ENCODE measurements around the gene NCCRP1.

NCCRP1 gene

DNA sequence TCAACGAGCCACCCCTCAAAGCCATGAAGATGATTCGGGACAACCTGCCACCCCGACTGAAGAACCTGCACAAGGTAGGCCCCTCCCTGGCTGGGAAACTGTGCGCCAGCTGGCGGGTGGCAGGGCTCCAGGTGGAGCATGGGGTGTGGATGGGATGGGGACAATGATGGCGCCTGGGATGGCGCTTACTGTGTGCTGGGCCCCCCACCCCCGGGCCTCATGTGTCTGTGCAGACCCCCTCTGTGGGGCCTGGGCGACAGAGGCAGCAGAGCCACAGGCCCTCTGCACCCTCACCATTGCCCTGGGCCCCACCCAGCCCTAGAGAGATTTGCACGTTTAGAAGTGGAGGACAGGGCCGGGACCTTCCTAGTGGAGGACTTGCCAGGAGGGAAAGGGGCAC lies 19.0 kb upstream of the NCCRP1 start:
- TF ChIP-seq TAF1 (IDR thresholded peaks at IDR 0.05; ENCODE audit: low read depth) (no peak), ZBTB7A (IDR thresholded peaks at IDR 0.05; ENCODE audit: low read depth) (no peak), FOXM1 (IDR thresholded peaks at IDR 0.05; ENCODE audit: borderline replicate concordance, low read depth) (no peak), EGR1 (IDR thresholded peaks at IDR 0.05) (no peak), TCF12 (IDR thresholded peaks at IDR 0.05; ENCODE audit: low read depth) (no peak), YY1 (IDR thresholded peaks at IDR 0.05; ENCODE audit: low read depth) (no peak), EP300 (IDR thresholded peaks at IDR 0.05; ENCODE audit: borderline replicate concordance) (no peak), CEBPB (IDR thresholded peaks at IDR 0.05) (no peak), TEAD4 (IDR thresholded peaks at IDR 0.05) (no peak), NFIC (IDR thresholded peaks at IDR 0.05) (no peak)

DNA sequence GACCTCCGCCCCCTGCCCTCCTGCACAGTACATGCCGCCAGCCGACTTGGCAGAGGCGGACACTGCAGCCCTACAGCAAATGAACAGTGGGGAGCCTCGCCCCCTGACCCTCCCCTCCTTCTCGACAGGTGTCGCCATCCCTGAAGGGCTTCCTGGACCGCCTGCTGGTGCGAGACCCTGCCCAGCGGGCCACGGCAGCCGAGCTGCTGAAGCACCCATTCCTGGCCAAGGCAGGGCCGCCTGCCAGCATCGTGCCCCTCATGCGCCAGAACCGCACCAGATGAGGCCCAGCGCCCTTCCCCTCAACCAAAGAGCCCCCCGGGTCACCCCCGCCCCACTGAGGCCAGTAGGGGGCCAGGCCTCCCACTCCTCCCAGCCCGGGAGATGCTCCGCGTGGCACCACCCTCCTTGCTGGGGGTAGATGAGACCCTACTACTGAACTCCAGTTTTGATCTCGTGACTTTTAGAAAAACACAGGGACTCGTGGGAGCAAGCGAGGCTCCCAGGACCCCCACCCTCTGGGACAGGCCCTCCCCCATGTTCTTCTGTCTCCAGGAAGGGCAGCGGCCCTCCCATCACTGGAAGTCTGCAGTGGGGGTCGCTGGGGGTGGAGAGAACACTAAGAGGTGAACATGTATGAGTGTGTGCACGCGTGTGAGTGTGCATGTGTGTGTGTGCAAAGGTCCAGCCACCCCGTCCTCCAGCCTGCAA lies 18.3 kb upstream of the NCCRP1 start:
- no peak for TF ChIP-seq RAD21 (IDR thresholded peaks at IDR 0.05; ENCODE audit: low read depth)
- TF ChIP-seq ZBTB7A (IDR thresholded peaks at IDR 0.05; ENCODE audit: low read depth): no peak
- TF ChIP-seq, protein P1, sequence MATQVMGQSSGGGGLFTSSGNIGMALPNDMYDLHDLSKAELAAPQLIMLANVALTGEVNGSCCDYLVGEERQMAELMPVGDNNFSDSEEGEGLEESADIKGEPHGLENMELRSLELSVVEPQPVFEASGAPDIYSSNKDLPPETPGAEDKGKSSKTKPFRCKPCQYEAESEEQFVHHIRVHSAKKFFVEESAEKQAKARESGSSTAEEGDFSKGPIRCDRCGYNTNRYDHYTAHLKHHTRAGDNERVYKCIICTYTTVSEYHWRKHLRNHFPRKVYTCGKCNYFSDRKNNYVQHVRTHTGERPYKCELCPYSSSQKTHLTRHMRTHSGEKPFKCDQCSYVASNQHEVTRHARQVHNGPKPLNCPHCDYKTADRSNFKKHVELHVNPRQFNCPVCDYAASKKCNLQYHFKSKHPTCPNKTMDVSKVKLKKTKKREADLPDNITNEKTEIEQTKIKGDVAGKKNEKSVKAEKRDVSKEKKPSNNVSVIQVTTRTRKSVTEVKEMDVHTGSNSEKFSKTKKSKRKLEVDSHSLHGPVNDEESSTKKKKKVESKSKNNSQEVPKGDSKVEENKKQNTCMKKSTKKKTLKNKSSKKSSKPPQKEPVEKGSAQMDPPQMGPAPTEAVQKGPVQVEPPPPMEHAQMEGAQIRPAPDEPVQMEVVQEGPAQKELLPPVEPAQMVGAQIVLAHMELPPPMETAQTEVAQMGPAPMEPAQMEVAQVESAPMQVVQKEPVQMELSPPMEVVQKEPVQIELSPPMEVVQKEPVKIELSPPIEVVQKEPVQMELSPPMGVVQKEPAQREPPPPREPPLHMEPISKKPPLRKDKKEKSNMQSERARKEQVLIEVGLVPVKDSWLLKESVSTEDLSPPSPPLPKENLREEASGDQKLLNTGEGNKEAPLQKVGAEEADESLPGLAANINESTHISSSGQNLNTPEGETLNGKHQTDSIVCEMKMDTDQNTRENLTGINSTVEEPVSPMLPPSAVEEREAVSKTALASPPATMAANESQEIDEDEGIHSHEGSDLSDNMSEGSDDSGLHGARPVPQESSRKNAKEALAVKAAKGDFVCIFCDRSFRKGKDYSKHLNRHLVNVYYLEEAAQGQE (IDR thresholded peaks at IDR 0.05; ENCODE audit: low read depth): no peak
- no peak for TF ChIP-seq CREB1 (IDR thresholded peaks at IDR 0.05; ENCODE audit: low read depth)
- TF ChIP-seq EGR1 (IDR thresholded peaks at IDR 0.05): no peak
- no peak for TF ChIP-seq TAF1 (IDR thresholded peaks at IDR 0.05; ENCODE audit: low read depth)
- TF ChIP-seq, protein P2, sequence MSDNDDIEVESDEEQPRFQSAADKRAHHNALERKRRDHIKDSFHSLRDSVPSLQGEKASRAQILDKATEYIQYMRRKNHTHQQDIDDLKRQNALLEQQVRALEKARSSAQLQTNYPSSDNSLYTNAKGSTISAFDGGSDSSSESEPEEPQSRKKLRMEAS (IDR thresholded peaks at IDR 0.05): no peak
- no peak for TF ChIP-seq EP300 (IDR thresholded peaks at IDR 0.05; ENCODE audit: borderline replicate concordance)
- TF ChIP-seq CEBPB (IDR thresholded peaks at IDR 0.05): no peak
- no peak for TF ChIP-seq YY1 (IDR thresholded peaks at IDR 0.05; ENCODE audit: low read depth)
- TF ChIP-seq, protein P3, sequence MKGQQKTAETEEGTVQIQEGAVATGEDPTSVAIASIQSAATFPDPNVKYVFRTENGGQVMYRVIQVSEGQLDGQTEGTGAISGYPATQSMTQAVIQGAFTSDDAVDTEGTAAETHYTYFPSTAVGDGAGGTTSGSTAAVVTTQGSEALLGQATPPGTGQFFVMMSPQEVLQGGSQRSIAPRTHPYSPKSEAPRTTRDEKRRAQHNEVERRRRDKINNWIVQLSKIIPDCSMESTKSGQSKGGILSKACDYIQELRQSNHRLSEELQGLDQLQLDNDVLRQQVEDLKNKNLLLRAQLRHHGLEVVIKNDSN (IDR thresholded peaks at IDR 0.05): no peak
- no peak for TF ChIP-seq NFIC (IDR thresholded peaks at IDR 0.05)
- TF ChIP-seq FOXM1 (IDR thresholded peaks at IDR 0.05; ENCODE audit: borderline replicate concordance, low read depth): no peak

DNA sequence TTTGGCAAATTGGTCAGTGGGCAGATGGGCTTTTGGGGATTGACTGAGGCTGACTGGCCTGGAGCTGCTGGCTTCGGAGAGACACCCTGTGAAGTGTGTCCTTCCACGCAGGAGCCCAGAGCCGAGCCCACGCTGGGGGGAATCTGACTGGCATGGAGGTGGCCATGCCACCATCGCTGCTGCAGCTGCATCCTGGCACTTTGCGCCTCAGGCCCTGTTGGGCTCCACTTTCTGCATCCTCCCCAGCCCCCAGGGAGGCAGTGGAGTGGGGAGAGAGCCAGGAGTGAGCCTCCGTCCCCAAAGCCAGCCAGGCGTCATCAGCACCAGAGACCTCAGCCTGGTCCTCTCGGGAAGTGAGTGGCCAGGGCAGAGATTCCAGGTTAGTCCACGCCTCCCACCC lies 17.0 kb upstream of the NCCRP1 start:
- TF ChIP-seq, protein P2 (IDR thresholded peaks at IDR 0.05): no peak
- TF ChIP-seq TEAD4 (IDR thresholded peaks at IDR 0.05): no peak

DNA sequence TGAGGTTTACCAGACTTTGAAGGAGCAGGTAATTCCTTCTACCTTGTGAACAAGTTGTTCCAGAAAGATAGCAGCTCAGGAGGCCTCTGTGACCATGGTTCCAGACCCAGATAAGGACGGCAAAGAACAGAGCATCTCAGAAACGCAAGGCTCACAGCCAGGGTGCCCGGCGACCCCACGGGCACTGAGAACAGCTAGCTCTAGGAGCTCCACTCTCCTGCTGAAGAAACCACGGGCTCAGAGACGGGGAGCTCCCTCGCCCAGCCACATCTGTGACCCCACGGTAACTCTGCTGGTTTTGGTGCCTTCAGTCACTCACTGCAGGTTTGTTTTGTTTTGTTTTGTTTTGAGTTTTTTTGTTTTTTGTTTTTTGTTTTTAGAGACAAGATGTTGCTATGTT lies 16.0 kb upstream of the NCCRP1 start:
- TF ChIP-seq, protein P1 (IDR thresholded peaks at IDR 0.05; ENCODE audit: low read depth): no peak
- TF ChIP-seq EGR1 (IDR thresholded peaks at IDR 0.05): no peak
- TF ChIP-seq, protein P3 (IDR thresholded peaks at IDR 0.05): no peak
- TF ChIP-seq, protein P2 (IDR thresholded peaks at IDR 0.05): no peak
- no peak for TF ChIP-seq ZBTB7A (IDR thresholded peaks at IDR 0.05; ENCODE audit: low read depth)
- TF ChIP-seq YY1 (IDR thresholded peaks at IDR 0.05; ENCODE audit: low read depth): no peak
- TF ChIP-seq TAF1 (IDR thresholded peaks at IDR 0.05; ENCODE audit: low read depth): no peak
- no peak for TF ChIP-seq CREB1 (IDR thresholded peaks at IDR 0.05; ENCODE audit: low read depth)
- TF ChIP-seq CEBPB (IDR thresholded peaks at IDR 0.05): no peak

DNA sequence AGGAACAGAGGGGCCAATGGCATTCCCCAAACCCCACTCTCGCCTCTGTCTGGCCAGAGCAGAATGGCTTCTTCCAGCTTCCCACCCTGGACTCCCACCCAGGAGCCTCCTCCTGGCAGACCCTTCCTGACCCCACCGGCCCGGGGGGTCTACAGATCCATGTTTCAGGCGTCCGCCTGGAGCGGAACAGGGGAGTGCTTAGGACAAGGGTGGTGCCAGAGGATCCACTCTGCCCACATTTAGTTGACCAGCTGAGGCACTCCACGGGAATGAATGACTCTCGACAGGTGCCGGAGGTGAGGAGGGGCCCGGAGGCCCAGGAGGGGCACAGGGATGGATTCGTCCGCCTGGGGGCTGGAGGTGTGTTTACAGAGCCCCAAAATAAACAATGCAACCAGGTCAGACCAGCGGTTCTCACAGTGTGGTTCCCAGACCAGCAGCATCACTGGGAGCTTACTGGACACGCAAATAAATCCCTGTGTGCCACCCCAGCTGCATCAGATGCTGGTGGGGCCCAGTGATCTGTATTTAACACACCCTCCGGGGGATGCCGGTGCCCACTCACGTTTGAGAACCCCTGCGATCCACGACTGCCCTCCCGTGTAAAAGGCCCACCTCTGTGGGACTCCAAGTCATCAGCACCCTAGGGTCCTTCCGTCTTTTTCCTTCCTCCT lies 15.1 kb upstream of the NCCRP1 start:
- no peak for TF ChIP-seq TCF12 (IDR thresholded peaks at IDR 0.05; ENCODE audit: low read depth)
- TF ChIP-seq YY1 (IDR thresholded peaks at IDR 0.05; ENCODE audit: low read depth): no peak
- TF ChIP-seq, protein P2 (IDR thresholded peaks at IDR 0.05): no peak
- TF ChIP-seq EP300 (IDR thresholded peaks at IDR 0.05; ENCODE audit: borderline replicate concordance): no peak
- TF ChIP-seq TAF1 (IDR thresholded peaks at IDR 0.05; ENCODE audit: low read depth): no peak
- no peak for TF ChIP-seq RAD21 (IDR thresholded peaks at IDR 0.05; ENCODE audit: low read depth)
- TF ChIP-seq, protein P1 (IDR thresholded peaks at IDR 0.05; ENCODE audit: low read depth): no peak
- no peak for TF ChIP-seq CEBPB (IDR thresholded peaks at IDR 0.05)
- TF ChIP-seq CREB1 (IDR thresholded peaks at IDR 0.05; ENCODE audit: low read depth): no peak
